ENCODE measurements around the gene ARHGEF7. TPM values are rescaled to one million over a fixed set of nuclear protein-coding genes. Genes with fewer than 3 reads are reported as not detected.

ARHGEF7 gene
- total and polyA plus RNA-seq, 2 experiments from 2014 or later: 23.6 to 58.9 TPM

DNA sequence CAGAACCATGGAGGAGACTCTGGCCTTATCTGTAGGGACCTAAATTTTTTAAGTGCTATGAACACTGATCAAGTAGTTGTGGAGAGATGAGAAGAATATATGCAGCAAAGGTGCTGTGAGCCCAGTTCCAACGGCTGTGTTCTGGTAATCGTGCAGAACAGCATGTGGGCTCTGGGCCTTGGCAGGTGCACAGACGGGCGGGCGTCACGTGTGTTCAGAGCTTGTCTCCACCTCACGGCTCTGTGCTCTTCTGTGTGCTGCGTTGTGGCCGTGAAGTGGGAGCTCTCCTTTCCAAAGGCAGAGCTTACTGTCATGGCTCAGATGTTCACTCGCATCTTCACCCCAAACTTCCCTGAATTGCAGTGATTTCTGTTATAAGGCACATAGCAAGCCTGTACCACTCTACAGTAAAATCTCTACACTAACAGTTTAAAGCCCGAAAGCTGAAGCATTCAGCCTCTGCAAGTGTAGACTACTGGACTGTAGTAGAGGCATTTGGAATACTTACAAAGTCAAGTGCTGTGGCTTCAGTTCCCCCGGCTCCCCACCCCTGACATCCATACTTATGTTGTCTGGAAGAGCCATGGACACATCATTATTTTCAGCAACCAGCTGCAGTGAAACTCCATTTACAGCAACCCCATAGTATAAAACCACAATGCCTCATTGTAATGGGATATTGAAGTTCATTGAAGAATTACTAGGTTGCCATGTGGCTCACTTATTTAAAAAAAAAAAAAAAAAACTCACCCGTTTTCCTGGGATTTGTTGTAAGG is 177.8 kb downstream of the ARHGEF7 start:
- no peaks in the 10 kb centered on the region for H3K4me1 Mint-ChIP-seq
- Histone ChIP-seq H2AFZ (no peak overlapping the region), H3K36me3 (ENCODE audit: insufficient read depth) (no peaks in the 10 kb centered on the region), H3K4me1 (ENCODE audit: insufficient read depth) (no peaks in the 10 kb centered on the region), H3K4me3 (no peak overlapping the region), H3F3A (replicated peaks; ENCODE audit: low read depth) (no peaks in the 10 kb centered on the region), H3K4me2 (no peak overlapping the region), H3K9me2 (ENCODE audit: insufficient read depth) (no peaks in the 10 kb centered on the region), H3K27ac (ENCODE audit: low read depth) (no peak overlapping the region), H3K79me2 (replicated peaks; ENCODE audit: insufficient read depth) (no peaks in the 10 kb centered on the region; the same call in 1 of the 2 replicates), H3K27me3 (ENCODE audit: insufficient read depth) (no peaks in the 10 kb centered on the region), H4K20me1 (replicated peaks; ENCODE audit: insufficient read depth) (no peaks in the 10 kb centered on the region; the same call in 1 of the 2 replicates)
- TF ChIP-seq ZNF114 (CRISPR knock-in tag; IDR thresholded peaks at IDR 0.05) (no peak), STAT1 (IDR thresholded peaks at IDR 0.05; ENCODE audit: unreplicated experiment) (no peak), ZNF331 (CRISPR knock-in tag; IDR thresholded peaks at IDR 0.05; ENCODE audit: low read depth) (no peak), POLR2AphosphoS5 (IDR thresholded peaks at IDR 0.05; ENCODE audit: low read depth) (no peak), JUNB (IDR thresholded peaks at IDR 0.05; ENCODE audit: unreplicated experiment) (no peak), EZH2 (IDR thresholded peaks at IDR 0.05; ENCODE audit: low read depth, unreplicated experiment) (no peak), CREB1 (CRISPR knock-in tag; IDR thresholded peaks at IDR 0.05; ENCODE audit: low read depth) (no peak), EZH2phosphoT487 (IDR thresholded peaks at IDR 0.05; ENCODE audit: unreplicated experiment) (no peak), NANOG (IDR thresholded peaks at IDR 0.05; ENCODE audit: borderline replicate concordance) (no peak)
- TF ChIP-seq, protein P1, sequence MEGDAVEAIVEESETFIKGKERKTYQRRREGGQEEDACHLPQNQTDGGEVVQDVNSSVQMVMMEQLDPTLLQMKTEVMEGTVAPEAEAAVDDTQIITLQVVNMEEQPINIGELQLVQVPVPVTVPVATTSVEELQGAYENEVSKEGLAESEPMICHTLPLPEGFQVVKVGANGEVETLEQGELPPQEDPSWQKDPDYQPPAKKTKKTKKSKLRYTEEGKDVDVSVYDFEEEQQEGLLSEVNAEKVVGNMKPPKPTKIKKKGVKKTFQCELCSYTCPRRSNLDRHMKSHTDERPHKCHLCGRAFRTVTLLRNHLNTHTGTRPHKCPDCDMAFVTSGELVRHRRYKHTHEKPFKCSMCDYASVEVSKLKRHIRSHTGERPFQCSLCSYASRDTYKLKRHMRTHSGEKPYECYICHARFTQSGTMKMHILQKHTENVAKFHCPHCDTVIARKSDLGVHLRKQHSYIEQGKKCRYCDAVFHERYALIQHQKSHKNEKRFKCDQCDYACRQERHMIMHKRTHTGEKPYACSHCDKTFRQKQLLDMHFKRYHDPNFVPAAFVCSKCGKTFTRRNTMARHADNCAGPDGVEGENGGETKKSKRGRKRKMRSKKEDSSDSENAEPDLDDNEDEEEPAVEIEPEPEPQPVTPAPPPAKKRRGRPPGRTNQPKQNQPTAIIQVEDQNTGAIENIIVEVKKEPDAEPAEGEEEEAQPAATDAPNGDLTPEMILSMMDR (conservative IDR thresholded peaks at IDR 0.05; ENCODE audit: low read depth in 2 of 2): no peak
- TF ChIP-seq, protein P2, sequence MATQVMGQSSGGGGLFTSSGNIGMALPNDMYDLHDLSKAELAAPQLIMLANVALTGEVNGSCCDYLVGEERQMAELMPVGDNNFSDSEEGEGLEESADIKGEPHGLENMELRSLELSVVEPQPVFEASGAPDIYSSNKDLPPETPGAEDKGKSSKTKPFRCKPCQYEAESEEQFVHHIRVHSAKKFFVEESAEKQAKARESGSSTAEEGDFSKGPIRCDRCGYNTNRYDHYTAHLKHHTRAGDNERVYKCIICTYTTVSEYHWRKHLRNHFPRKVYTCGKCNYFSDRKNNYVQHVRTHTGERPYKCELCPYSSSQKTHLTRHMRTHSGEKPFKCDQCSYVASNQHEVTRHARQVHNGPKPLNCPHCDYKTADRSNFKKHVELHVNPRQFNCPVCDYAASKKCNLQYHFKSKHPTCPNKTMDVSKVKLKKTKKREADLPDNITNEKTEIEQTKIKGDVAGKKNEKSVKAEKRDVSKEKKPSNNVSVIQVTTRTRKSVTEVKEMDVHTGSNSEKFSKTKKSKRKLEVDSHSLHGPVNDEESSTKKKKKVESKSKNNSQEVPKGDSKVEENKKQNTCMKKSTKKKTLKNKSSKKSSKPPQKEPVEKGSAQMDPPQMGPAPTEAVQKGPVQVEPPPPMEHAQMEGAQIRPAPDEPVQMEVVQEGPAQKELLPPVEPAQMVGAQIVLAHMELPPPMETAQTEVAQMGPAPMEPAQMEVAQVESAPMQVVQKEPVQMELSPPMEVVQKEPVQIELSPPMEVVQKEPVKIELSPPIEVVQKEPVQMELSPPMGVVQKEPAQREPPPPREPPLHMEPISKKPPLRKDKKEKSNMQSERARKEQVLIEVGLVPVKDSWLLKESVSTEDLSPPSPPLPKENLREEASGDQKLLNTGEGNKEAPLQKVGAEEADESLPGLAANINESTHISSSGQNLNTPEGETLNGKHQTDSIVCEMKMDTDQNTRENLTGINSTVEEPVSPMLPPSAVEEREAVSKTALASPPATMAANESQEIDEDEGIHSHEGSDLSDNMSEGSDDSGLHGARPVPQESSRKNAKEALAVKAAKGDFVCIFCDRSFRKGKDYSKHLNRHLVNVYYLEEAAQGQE (IDR thresholded peaks at IDR 0.05; ENCODE audit: unreplicated experiment): no peak
- TF ChIP-seq, protein P3, sequence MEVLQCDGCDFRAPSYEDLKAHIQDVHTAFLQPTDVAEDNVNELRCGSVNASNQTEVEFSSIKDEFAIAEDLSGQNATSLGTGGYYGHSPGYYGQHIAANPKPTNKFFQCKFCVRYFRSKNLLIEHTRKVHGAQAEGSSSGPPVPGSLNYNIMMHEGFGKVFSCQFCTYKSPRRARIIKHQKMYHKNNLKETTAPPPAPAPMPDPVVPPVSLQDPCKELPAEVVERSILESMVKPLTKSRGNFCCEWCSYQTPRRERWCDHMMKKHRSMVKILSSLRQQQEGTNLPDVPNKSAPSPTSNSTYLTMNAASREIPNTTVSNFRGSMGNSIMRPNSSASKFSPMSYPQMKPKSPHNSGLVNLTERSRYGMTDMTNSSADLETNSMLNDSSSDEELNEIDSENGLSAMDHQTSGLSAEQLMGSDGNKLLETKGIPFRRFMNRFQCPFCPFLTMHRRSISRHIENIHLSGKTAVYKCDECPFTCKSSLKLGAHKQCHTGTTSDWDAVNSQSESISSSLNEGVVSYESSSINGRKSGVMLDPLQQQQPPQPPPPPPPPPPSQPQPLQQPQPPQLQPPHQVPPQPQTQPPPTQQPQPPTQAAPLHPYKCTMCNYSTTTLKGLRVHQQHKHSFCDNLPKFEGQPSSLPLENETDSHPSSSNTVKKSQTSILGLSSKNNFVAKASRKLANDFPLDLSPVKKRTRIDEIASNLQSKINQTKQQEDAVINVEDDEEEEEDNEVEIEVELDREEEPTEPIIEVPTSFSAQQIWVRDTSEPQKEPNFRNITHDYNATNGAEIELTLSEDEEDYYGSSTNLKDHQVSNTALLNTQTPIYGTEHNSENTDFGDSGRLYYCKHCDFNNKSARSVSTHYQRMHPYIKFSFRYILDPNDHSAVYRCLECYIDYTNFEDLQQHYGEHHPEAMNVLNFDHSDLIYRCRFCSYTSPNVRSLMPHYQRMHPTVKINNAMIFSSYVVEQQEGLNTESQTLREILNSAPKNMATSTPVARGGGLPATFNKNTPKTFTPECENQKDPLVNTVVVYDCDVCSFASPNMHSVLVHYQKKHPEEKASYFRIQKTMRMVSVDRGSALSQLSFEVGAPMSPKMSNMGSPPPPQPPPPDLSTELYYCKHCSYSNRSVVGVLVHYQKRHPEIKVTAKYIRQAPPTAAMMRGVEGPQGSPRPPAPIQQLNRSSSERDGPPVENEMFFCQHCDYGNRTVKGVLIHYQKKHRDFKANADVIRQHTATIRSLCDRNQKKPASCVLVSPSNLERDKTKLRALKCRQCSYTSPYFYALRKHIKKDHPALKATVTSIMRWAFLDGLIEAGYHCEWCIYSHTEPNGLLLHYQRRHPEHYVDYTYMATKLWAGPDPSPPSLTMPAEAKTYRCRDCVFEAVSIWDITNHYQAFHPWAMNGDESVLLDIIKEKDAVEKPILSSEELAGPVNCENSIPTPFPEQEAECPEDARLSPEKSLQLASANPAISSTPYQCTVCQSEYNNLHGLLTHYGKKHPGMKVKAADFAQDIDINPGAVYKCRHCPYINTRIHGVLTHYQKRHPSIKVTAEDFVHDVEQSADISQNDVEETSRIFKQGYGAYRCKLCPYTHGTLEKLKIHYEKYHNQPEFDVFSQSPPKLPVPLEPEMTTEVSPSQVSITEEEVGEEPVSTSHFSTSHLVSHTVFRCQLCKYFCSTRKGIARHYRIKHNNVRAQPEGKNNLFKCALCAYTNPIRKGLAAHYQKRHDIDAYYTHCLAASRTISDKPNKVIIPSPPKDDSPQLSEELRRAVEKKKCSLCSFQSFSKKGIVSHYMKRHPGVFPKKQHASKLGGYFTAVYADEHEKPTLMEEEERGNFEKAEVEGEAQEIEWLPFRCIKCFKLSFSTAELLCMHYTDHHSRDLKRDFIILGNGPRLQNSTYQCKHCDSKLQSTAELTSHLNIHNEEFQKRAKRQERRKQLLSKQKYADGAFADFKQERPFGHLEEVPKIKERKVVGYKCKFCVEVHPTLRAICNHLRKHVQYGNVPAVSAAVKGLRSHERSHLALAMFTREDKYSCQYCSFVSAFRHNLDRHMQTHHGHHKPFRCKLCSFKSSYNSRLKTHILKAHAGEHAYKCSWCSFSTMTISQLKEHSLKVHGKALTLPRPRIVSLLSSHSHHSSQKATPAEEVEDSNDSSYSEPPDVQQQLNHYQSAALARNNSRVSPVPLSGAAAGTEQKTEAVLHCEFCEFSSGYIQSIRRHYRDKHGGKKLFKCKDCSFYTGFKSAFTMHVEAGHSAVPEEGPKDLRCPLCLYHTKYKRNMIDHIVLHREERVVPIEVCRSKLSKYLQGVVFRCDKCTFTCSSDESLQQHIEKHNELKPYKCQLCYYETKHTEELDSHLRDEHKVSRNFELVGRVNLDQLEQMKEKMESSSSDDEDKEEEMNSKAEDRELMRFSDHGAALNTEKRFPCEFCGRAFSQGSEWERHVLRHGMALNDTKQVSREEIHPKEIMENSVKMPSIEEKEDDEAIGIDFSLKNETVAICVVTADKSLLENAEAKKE (CRISPR knock-in tag; IDR thresholded peaks at IDR 0.05): no peak
- TF ChIP-seq, protein P4, sequence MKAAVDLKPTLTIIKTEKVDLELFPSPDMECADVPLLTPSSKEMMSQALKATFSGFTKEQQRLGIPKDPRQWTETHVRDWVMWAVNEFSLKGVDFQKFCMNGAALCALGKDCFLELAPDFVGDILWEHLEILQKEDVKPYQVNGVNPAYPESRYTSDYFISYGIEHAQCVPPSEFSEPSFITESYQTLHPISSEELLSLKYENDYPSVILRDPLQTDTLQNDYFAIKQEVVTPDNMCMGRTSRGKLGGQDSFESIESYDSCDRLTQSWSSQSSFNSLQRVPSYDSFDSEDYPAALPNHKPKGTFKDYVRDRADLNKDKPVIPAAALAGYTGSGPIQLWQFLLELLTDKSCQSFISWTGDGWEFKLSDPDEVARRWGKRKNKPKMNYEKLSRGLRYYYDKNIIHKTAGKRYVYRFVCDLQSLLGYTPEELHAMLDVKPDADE (IDR thresholded peaks at IDR 0.05): no peak
- H3K27me3 Mint-ChIP-seq (ENCODE audit: insufficient read depth, low read depth, poor library complexity): peaks cover 2% of the 10 kb centered on the region
- no peaks in the 10 kb centered on the region for H3K9me3 Mint-ChIP-seq
- H3K4me3 Mint-ChIP-seq: no peak overlapping the region
- peaks cover 15% of the 10 kb centered on the region for H3K36me3 Mint-ChIP-seq (ENCODE audit: low read depth)
- ATAC-seq: no peak
- no peak for DNase-seq (ENCODE audit: low spot score)
- H3K27ac Mint-ChIP-seq: no peak overlapping the region

Measured in GM23338 (cell line).